ENCODE measurements around the gene ZFP57.

The ZFP57 gene

DNA sequence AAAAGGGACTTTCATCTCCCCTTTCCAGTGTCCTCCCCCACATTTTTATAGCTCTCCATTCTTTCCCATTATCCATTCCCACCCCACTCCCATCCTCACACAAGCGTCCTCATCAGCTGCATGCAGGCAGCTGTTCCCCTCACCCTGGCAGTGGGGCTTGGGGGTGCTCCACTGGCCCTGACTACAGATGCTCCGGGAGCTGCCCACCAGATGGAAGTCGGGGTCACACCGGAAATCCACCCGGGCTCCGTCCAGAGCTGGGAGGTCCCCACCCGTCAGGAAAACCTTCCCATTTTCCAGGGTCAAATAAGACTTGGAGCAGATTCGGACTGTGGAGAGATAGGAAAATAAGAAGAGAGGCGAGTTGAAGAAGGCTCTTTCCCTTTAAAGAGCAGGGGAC, 50.6 kb downstream of the ZFP57 start:
- Histone ChIP-seq H2AFZ (ENCODE audit: low read depth) (no peak overlapping the region), H3K27ac (no peak overlapping the region), H4K20me1 (ENCODE audit: insufficient read depth) (no peaks in the 10 kb centered on the region), H3K4me2 (no peak overlapping the region), H3K4me1 (ENCODE audit: low read depth, poor library complexity, severe bottlenecking) (peaks cover 15% of the 10 kb centered on the region), H3K79me2 (ENCODE audit: insufficient read depth, low read depth) (no peaks in the 10 kb centered on the region), H3K9ac (no peak overlapping the region), H3K36me3 (ENCODE audit: insufficient read depth) (no peaks in the 10 kb centered on the region), H3K4me3 (IDR thresholded peaks at IDR 0.05; ENCODE audit: insufficient read depth, low read depth, low read length) (no peak overlapping the region), H3K27me3 (ENCODE audit: insufficient read depth, low read depth) (no peaks in the 10 kb centered on the region)
- TF ChIP-seq CTCF (conservative IDR thresholded peaks at IDR 0.05; ENCODE audit: low read depth, low read length), result no peak

GRCh38 chr6:29629571-29629970, 51.4 kb downstream of the ZFP57 start:
- H3K27ac ChIP-seq, result no peak overlapping the region
- no peak overlapping the region for H2AFZ ChIP-seq (ENCODE audit: low read depth)
- no peaks in the 10 kb centered on the region for H3K27me3 ChIP-seq (ENCODE audit: insufficient read depth, low read depth)
- no peaks in the 10 kb centered on the region for H3K79me2 ChIP-seq (ENCODE audit: insufficient read depth, low read depth)
- H3K4me3 ChIP-seq (IDR thresholded peaks at IDR 0.05; ENCODE audit: insufficient read depth, low read depth, low read length), result no peak overlapping the region
- no peaks in the 10 kb centered on the region for H3K36me3 ChIP-seq (ENCODE audit: insufficient read depth)
- H3K9ac ChIP-seq, result no peak overlapping the region
- peak overlapping the region; percentile 73; the same call in 1 of the 2 replicates for H3K4me2 ChIP-seq
- no peak for TF ChIP-seq CTCF (conservative IDR thresholded peaks at IDR 0.05; ENCODE audit: low read depth, low read length)
- no peaks in the 10 kb centered on the region for H4K20me1 ChIP-seq (ENCODE audit: insufficient read depth)
- peaks cover 15% of the 10 kb centered on the region for H3K4me1 ChIP-seq (ENCODE audit: low read depth, poor library complexity, severe bottlenecking)

DNA sequence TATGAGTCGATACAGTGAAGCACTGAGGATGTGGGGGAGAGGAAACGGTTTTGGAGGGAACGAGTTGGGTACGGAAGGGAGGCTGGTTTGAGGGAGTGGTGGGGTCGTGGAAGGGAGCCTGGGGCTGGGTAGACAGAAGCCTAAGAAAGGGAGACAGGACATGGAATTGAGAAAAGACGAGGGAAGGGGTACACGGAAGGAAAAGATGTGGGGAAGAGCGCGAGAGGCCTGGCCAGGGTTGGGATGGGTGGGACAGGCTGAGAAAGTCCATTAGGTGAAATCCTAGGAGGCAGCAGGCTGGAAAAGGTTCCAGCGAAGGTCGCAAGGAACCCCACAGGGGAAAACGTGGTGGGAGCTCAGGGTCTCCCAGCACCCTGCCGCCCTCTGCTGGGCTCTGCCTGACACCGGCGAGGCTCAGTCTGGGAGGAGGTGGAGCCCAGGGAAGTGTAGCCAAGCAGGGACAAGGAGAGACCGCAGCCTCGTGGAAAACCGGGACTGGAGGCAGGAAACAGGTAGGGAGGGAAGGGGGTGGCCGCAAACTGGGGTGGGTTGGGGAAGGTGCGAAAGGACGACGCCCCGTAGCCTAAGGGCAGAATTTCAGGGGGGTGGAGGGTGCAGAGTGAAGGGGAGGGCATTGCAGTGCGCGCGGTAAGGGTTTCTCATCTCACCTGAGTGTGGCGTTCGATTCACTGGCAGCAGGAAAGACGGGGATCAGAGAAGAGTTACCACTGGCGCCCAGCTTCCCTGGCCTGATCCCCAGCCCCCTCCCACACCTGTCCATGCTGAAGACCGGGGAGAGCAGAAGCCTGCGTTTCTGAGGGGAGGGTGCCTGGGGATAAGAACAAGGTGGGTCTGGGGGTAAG, 52.3 kb downstream of the ZFP57 start:
- no peak overlapping the region for H3K4me3 ChIP-seq (IDR thresholded peaks at IDR 0.05; ENCODE audit: insufficient read depth, low read depth, low read length)
- H4K20me1 ChIP-seq (ENCODE audit: insufficient read depth), result no peaks in the 10 kb centered on the region
- peak overlapping the region; percentile 73 for H3K4me2 ChIP-seq
- no peaks in the 10 kb centered on the region for H3K79me2 ChIP-seq (ENCODE audit: insufficient read depth, low read depth)
- TF ChIP-seq CTCF (conservative IDR thresholded peaks at IDR 0.05; ENCODE audit: low read depth, low read length), result peak; percentile 41; the same call in 1 of the 2 replicates
- H3K36me3 ChIP-seq (ENCODE audit: insufficient read depth), result no peaks in the 10 kb centered on the region
- no peaks in the 10 kb centered on the region for H3K27me3 ChIP-seq (ENCODE audit: insufficient read depth, low read depth)
- peaks cover 15% of the 10 kb centered on the region for H3K4me1 ChIP-seq (ENCODE audit: low read depth, poor library complexity, severe bottlenecking)
- H3K9ac ChIP-seq, result peak overlapping the region; percentile 63; the same call in 1 of the 2 replicates
- H3K27ac ChIP-seq, result 0 out of 2 replicates have a peak overlapping the region, but pooled peaks have one; percentile 22
- peak overlapping the region; percentile 93 for H2AFZ ChIP-seq (ENCODE audit: low read depth)

GRCh38 chr6:29627755-29628418, 53.1 kb downstream of the ZFP57 start:
- peak overlapping the region; percentile 73 for H3K4me2 ChIP-seq
- no peak for TF ChIP-seq CTCF (conservative IDR thresholded peaks at IDR 0.05; ENCODE audit: low read depth, low read length)
- no peaks in the 10 kb centered on the region for H3K27me3 ChIP-seq (ENCODE audit: insufficient read depth, low read depth)
- peaks cover 15% of the 10 kb centered on the region for H3K4me1 ChIP-seq (ENCODE audit: low read depth, poor library complexity, severe bottlenecking)
- H3K79me2 ChIP-seq (ENCODE audit: insufficient read depth, low read depth), result no peaks in the 10 kb centered on the region
- H3K36me3 ChIP-seq (ENCODE audit: insufficient read depth), result no peaks in the 10 kb centered on the region
- 0 out of 2 replicates have a peak overlapping the region, but pooled peaks have one; percentile 22 for H3K27ac ChIP-seq
- no peak overlapping the region for H3K4me3 ChIP-seq (IDR thresholded peaks at IDR 0.05; ENCODE audit: insufficient read depth, low read depth, low read length)
- H2AFZ ChIP-seq (ENCODE audit: low read depth), result peak overlapping the region; percentile 93
- no peaks in the 10 kb centered on the region for H4K20me1 ChIP-seq (ENCODE audit: insufficient read depth)
- H3K9ac ChIP-seq, result peak overlapping the region; percentile 63; the same call in 1 of the 2 replicates
